ENCODE results near the gene FBXL5.

The FBXL5 gene

DNA sequence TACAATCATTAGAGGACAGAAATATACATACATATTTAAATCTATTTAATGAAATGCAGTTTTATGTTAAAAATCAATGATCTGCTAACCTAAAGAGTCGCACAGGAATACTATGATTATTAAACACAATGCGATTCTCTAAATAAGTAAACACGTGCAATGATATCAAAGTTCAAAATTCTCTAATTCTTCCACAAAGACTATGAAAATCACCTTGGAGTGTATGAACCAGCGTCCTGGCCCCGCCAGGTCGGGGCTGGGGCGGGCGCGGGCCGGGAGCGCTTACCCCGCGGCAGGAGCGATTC, 25.9 kb upstream of the FBXL5 start:
- ATAC-seq (ENCODE audit: low read depth), result no peak
- peaks cover 48% of the 10 kb centered on the region for H3K36me3 ChIP-seq (ENCODE audit: low read depth)
- TF ChIP-seq, protein P1, sequence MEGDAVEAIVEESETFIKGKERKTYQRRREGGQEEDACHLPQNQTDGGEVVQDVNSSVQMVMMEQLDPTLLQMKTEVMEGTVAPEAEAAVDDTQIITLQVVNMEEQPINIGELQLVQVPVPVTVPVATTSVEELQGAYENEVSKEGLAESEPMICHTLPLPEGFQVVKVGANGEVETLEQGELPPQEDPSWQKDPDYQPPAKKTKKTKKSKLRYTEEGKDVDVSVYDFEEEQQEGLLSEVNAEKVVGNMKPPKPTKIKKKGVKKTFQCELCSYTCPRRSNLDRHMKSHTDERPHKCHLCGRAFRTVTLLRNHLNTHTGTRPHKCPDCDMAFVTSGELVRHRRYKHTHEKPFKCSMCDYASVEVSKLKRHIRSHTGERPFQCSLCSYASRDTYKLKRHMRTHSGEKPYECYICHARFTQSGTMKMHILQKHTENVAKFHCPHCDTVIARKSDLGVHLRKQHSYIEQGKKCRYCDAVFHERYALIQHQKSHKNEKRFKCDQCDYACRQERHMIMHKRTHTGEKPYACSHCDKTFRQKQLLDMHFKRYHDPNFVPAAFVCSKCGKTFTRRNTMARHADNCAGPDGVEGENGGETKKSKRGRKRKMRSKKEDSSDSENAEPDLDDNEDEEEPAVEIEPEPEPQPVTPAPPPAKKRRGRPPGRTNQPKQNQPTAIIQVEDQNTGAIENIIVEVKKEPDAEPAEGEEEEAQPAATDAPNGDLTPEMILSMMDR (IDR thresholded peaks at IDR 0.05; ENCODE audit: poor library complexity, severe bottlenecking), result no peak
- peak overlapping the region; percentile 57 for H3K4me3 ChIP-seq (ENCODE audit: severe bottlenecking)
- H3K9me3 ChIP-seq (ENCODE audit: severe bottlenecking), result no peaks in the 10 kb centered on the region
- H3K27me3 ChIP-seq (ENCODE audit: insufficient read depth, poor library complexity, severe bottlenecking), result no peaks in the 10 kb centered on the region
- peak overlapping the region; percentile 82 for H3K27ac ChIP-seq (ENCODE audit: poor library complexity, severe bottlenecking)
- peaks cover 39% of the 10 kb centered on the region for H3K4me1 ChIP-seq (ENCODE audit: insufficient read depth, poor library complexity, severe bottlenecking)
- no peak for DNase-seq (ENCODE audit: low spot score)

DNA sequence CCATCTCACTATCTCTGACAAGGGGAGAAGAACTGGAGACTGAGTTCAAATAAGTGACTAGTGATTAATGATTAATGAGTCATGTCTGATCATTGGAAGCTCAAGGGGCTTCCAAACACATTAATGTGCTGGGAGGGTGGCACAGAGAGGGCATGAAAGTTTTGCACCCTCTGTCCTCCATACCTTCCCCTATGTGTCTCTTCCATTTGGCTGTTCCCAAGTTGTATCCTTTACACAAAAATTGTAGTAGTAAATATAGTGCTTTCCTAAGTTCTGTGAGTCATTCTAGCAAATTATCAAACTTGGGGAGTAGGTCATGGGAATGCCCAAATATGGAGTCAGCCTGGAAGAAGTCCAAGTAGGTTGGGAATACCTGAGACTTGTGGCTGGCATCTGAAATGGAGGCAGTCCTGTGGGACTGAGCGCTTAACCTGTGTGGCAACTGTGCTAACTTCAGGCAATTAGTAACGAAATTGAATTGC, 22.4 kb upstream of the FBXL5 start:
- Histone ChIP-seq H3K36me3 (ENCODE audit: low read depth) (peaks cover 38% of the 10 kb centered on the region), H3K27ac (ENCODE audit: poor library complexity, severe bottlenecking) (peak overlapping the region; percentile 82), H3K4me1 (ENCODE audit: insufficient read depth, poor library complexity, severe bottlenecking) (peaks cover 46% of the 10 kb centered on the region), H3K4me3 (ENCODE audit: severe bottlenecking) (no peak overlapping the region), H3K9me3 (ENCODE audit: severe bottlenecking) (no peaks in the 10 kb centered on the region), H3K27me3 (ENCODE audit: insufficient read depth, poor library complexity, severe bottlenecking) (no peaks in the 10 kb centered on the region)
- DNase-seq (ENCODE audit: low spot score), result peak; percentile 91
- TF ChIP-seq, protein P1 (IDR thresholded peaks at IDR 0.05; ENCODE audit: poor library complexity, severe bottlenecking), result no peak
- peak; percentile 62 for ATAC-seq (ENCODE audit: low read depth)

DNA sequence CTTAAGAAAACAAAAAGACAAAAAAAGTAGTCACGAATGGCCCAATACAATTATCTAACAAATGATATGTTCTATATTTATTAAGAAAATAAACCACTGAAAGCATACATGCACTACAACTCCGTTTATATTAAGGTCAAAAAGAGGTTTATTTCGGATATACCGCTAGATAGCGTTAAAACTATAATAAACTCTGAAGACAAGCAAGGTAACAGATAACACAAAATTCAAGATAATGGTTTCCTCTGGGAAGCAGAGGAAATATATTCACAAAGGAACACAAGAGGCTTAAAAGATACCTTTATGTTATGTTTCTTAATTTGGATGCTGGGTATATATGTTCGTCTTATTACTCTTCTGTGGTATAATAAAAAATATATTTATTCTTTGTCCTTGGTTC, 21.7 kb upstream of the FBXL5 start:
- peaks cover 45% of the 10 kb centered on the region for H3K36me3 ChIP-seq (ENCODE audit: low read depth)
- peak overlapping the region; percentile 82 for H3K27ac ChIP-seq (ENCODE audit: poor library complexity, severe bottlenecking)
- ATAC-seq (ENCODE audit: low read depth), result no peak
- no peak for DNase-seq (ENCODE audit: low spot score)
- H3K9me3 ChIP-seq (ENCODE audit: severe bottlenecking), result no peaks in the 10 kb centered on the region
- peaks cover 46% of the 10 kb centered on the region for H3K4me1 ChIP-seq (ENCODE audit: insufficient read depth, poor library complexity, severe bottlenecking)
- no peak overlapping the region for H3K4me3 ChIP-seq (ENCODE audit: severe bottlenecking)
- H3K27me3 ChIP-seq (ENCODE audit: insufficient read depth, poor library complexity, severe bottlenecking), result no peaks in the 10 kb centered on the region
- TF ChIP-seq, protein P1 (IDR thresholded peaks at IDR 0.05; ENCODE audit: poor library complexity, severe bottlenecking), result no peak

DNA sequence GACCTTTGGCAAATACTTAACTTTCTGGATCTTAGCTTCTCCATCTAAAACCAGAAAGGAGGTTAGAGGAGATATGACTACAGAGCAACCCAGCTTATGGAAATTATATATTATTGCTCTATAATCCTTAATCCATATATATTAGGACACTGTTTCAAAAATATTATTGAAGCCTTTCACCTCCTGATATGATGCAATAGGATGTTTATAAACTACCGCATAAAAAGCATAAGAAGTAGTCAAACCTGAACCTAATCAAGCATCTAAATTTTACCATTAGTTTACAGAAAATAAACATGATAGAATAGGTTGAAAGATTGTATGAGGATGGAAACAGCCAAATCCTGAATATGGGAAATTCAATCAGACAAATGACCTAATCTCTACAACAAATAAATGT, 20.9 kb upstream of the FBXL5 start:
- TF ChIP-seq, protein P1 (IDR thresholded peaks at IDR 0.05; ENCODE audit: poor library complexity, severe bottlenecking), result no peak
- H3K4me3 ChIP-seq (ENCODE audit: severe bottlenecking), result no peak overlapping the region
- H3K27me3 ChIP-seq (ENCODE audit: insufficient read depth, poor library complexity, severe bottlenecking), result no peaks in the 10 kb centered on the region
- peaks cover 52% of the 10 kb centered on the region for H3K36me3 ChIP-seq (ENCODE audit: low read depth)
- no peak for ATAC-seq (ENCODE audit: low read depth)
- peaks cover 53% of the 10 kb centered on the region for H3K4me1 ChIP-seq (ENCODE audit: insufficient read depth, poor library complexity, severe bottlenecking)
- H3K9me3 ChIP-seq (ENCODE audit: severe bottlenecking), result no peaks in the 10 kb centered on the region
- H3K27ac ChIP-seq (ENCODE audit: poor library complexity, severe bottlenecking), result no peak overlapping the region
- no peak for DNase-seq (ENCODE audit: low spot score)

DNA sequence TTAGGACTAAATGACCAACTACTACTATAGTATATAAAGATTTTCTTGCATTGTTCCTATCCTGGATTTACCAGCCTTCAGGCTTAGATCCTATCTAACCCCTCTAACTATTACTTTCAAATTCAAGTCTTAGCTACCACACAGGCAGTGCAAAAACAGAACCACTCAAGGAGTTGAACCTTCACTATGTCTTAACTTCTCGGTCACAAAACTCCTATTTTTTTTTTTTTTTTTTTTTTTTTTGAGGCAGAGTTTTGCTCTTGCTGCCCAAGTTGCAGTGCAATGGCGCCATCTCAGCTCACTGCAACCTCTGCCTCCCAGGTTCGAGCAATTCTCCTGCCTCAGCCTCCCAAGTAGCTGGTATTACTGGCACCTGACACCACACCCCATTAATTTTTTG, 20.2 kb upstream of the FBXL5 start:
- Histone ChIP-seq H3K36me3 (ENCODE audit: low read depth) (peaks cover 52% of the 10 kb centered on the region), H3K4me3 (ENCODE audit: severe bottlenecking) (no peak overlapping the region), H3K4me1 (ENCODE audit: insufficient read depth, poor library complexity, severe bottlenecking) (peaks cover 53% of the 10 kb centered on the region), H3K27ac (ENCODE audit: poor library complexity, severe bottlenecking) (no peak overlapping the region), H3K27me3 (ENCODE audit: insufficient read depth, poor library complexity, severe bottlenecking) (no peaks in the 10 kb centered on the region), H3K9me3 (ENCODE audit: severe bottlenecking) (no peaks in the 10 kb centered on the region)
- DNase-seq (ENCODE audit: low spot score) (no peak), ATAC-seq (ENCODE audit: low read depth) (no peak)
- TF ChIP-seq, protein P1 (IDR thresholded peaks at IDR 0.05; ENCODE audit: poor library complexity, severe bottlenecking), result no peak

All from RWPE2 (cell line).